ENCODE results near the gene ZNF48.

DNA sequence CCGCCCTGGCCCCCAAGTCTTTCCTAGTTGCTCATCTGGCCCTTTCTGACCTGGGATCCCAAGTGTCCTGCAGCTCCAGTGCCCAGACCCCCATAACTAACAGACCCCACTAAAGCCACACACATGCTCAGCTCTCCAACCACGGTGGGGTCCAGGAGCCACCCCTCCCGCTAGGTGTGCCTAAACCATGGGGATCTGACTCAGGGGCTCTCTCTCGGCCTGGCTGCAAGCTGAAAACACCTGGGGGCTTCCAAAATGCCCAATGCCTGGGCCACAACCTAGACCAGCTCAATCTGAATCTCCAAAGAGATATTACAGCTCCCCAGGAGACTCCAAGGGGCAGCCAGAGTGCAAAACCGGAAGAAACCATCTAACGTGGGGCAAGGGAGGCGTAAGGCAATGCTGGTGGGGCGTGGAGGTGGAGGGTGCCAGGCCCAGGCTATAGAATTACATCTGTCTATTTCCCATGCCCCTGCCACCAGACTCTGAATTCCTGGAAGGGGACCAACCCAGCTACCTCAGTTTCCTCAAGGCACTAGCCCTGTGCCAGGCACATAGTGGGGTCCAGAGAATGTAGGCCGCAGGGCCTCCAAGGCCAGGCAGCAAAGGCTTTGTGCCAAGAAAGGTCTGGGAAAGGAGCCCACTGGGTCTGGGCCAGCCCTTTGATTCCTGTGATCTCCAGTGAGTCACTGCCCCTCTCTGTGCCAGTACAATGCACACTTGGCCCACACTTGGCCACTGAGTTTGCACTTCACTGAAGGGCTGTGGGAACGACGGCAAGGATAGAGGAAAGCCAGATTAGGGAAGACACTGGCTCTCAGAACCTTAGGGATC is 43.4 kb upstream of the ZNF48 start:
- TF ChIP-seq, protein P1, sequence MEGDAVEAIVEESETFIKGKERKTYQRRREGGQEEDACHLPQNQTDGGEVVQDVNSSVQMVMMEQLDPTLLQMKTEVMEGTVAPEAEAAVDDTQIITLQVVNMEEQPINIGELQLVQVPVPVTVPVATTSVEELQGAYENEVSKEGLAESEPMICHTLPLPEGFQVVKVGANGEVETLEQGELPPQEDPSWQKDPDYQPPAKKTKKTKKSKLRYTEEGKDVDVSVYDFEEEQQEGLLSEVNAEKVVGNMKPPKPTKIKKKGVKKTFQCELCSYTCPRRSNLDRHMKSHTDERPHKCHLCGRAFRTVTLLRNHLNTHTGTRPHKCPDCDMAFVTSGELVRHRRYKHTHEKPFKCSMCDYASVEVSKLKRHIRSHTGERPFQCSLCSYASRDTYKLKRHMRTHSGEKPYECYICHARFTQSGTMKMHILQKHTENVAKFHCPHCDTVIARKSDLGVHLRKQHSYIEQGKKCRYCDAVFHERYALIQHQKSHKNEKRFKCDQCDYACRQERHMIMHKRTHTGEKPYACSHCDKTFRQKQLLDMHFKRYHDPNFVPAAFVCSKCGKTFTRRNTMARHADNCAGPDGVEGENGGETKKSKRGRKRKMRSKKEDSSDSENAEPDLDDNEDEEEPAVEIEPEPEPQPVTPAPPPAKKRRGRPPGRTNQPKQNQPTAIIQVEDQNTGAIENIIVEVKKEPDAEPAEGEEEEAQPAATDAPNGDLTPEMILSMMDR (IDR thresholded peaks at IDR 0.05) = no peak
- TF ChIP-seq YY1 (IDR thresholded peaks at IDR 0.05; ENCODE audit: low read depth) = no peak
- TF ChIP-seq TAF1 (IDR thresholded peaks at IDR 0.05; ENCODE audit: borderline replicate concordance, low read depth, low read length) = no peak
- TF ChIP-seq, protein P2, sequence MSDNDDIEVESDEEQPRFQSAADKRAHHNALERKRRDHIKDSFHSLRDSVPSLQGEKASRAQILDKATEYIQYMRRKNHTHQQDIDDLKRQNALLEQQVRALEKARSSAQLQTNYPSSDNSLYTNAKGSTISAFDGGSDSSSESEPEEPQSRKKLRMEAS (IDR thresholded peaks at IDR 0.05; ENCODE audit: low read depth) = peak; percentile 76
- no peak for TF ChIP-seq TEAD4 (IDR thresholded peaks at IDR 0.05; ENCODE audit: borderline replicate concordance, insufficient read depth)
- no peak for TF ChIP-seq SMC3 (IDR thresholded peaks at IDR 0.05; ENCODE audit: low read depth, low read length)
- TF ChIP-seq POLR2AphosphoS5 (IDR thresholded peaks at IDR 0.05; ENCODE audit: low read depth, low read length) = peak; percentile 65
- no peak for TF ChIP-seq EZH2phosphoT487 (IDR thresholded peaks at IDR 0.05; ENCODE audit: borderline replicate concordance, low read depth)
- TF ChIP-seq FOXM1 (IDR thresholded peaks at IDR 0.05; ENCODE audit: low read depth) = no peak
- TF ChIP-seq FOSL2 (IDR thresholded peaks at IDR 0.05; ENCODE audit: borderline replicate concordance, low read depth) = peak; percentile 86; the same call in 1 of the 2 replicates

Data from SK-N-SH (cell line).